Stomach (tissue), 4 donors: ENCODE data around the gene GSTCD.

Source experiments
- CTCF ChIP-seq, 7 experiments: fragments of 450-650 bp in 4 of 7; fragments of 200-600 bp in 3 of 7; sonication (generic) in 3 of 7; IDR thresholded peaks; one replicate each; pipeline ENCODE4 v1.5.1; 2016 to 2019; ENCODE audit warnings: antibody characterized with exemption in 7 of 7, control low read depth in 2 of 7, mild to moderate bottlenecking in 1 of 7
- EP300 ChIP-seq: sonication (generic); formaldehyde crosslinking; IDR thresholded peaks from one replicate; pipeline ENCODE4 v1.6.1; 2017; ENCODE audit warnings: antibody characterized with exemption
- POLR2A ChIP-seq, 4 donors: fragments of 450-650 bp; IDR thresholded peaks; one replicate each; pipeline ENCODE4 v1.6.1; 2016; ENCODE audit warnings: antibody characterized with exemption in 4 of 4, control low read depth in 2 of 4, mild to moderate bottlenecking in 1 of 4, moderate library complexity in 1 of 4
- POLR2AphosphoS5 ChIP-seq, 3 donors: sonication (generic); formaldehyde crosslinking; IDR thresholded peaks; one replicate each; pipeline ENCODE4 v1.6.1; 2016; ENCODE audit warnings: antibody characterized with exemption in 3 of 3

- TF ChIP-seq CTCF (IDR thresholded peaks at IDR 0.05) (no peak), POLR2AphosphoS5 (IDR thresholded peaks at IDR 0.05) (no peak), POLR2A (IDR thresholded peaks at IDR 0.05) (no peak), EP300 (no peak)
Measured at GRCh38 chr4:105859233-105859632, 150.6 kb downstream of the GSTCD start.
